ENCODE measurements around the gene SLC7A8. TPM values are rescaled to one million over a fixed set of nuclear protein-coding genes. Genes with fewer than 3 reads are reported as not detected.

SLC7A8 gene
- total RNA-seq, 3 donors from 2014 or later = 0.81 to 1.5 (median 1.4) TPM

GRCh38 chr14:23099212-23099861, 84.1 kb downstream of the SLC7A8 start:
- no peaks in the 10 kb centered on the region for H3K9me3 Mint-ChIP-seq

GRCh38 chr14:23097786-23098185, 85.7 kb downstream of the SLC7A8 start:
- Mint-ChIP-seq H3K9me3 (no peaks in the 10 kb centered on the region), H3K4me3 (no peak overlapping the region), H3K4me1 (ENCODE audit: low read depth) (peaks cover 33% of the 10 kb centered on the region), H3K36me3 (ENCODE audit: insufficient read depth) (peaks cover 18% of the 10 kb centered on the region), H3K27me3 (ENCODE audit: low read depth) (no peaks in the 10 kb centered on the region)
- ATAC-seq (no peak), DNase-seq (no peak)

More at GRCh38 chr14:23099212-23099861, 84.1 kb downstream of the SLC7A8 start:
- Mint-ChIP-seq H3K4me1 (ENCODE audit: low read depth) (peaks cover 24% of the 10 kb centered on the region), H3K36me3 (ENCODE audit: insufficient read depth) (peaks cover 14% of the 10 kb centered on the region), H3K27me3 (ENCODE audit: low read depth) (no peaks in the 10 kb centered on the region), H3K4me3 (no peak overlapping the region)
- ATAC-seq (no peak), DNase-seq (no peak)

GRCh38 chr14:23095196-23096108, 88.0 kb downstream of the SLC7A8 start, which contains the start of gene C14orf119:
C14orf119 (plus strand) TSS chr14:23095505; CDS start chr14:23097659, 2,154 bp downstream.
- Mint-ChIP-seq H3K4me3 (no peak within 1 kb of the TSS), H3K27me3 (ENCODE audit: low read depth) (no peaks in the 10 kb centered on the region), H3K36me3 (ENCODE audit: insufficient read depth) (peaks cover 25% of the 10 kb centered on the region), H3K9me3 (no peaks in the 10 kb centered on the region), H3K4me1 (ENCODE audit: low read depth) (peaks cover 47% of the 10 kb centered on the region)
- peak; percentile 88 to 91 for ATAC-seq
- peak; percentile 99 for DNase-seq

GRCh38 chr14:23094666-23095195, 88.7 kb downstream of the SLC7A8 start, which contains the start of gene ACIN1:
ACIN1 (minus strand) TSS chr14:23095136; CDS start chr14:23095112, 24 bp downstream.
- H3K36me3 Mint-ChIP-seq (ENCODE audit: insufficient read depth) = peaks cover 32% of the 10 kb centered on the region
- DNase-seq (peak; percentile 62), ATAC-seq (peak; percentile 51 to 55)
- H3K9me3 Mint-ChIP-seq = no peaks in the 10 kb centered on the region
- H3K27me3 Mint-ChIP-seq (ENCODE audit: low read depth) = no peaks in the 10 kb centered on the region
- H3K4me1 Mint-ChIP-seq (ENCODE audit: low read depth) = peaks cover 51% of the 10 kb centered on the region
- H3K4me3 Mint-ChIP-seq = no peak within 1 kb of the TSS

GRCh38 chr14:23093991-23094665, 89.3 kb downstream of the SLC7A8 start:
- DNase-seq (no peak), ATAC-seq (no peak)
- peaks cover 52% of the 10 kb centered on the region for H3K4me1 Mint-ChIP-seq (ENCODE audit: low read depth)
- H3K9me3 Mint-ChIP-seq = no peaks in the 10 kb centered on the region
- no peak overlapping the region for H3K4me3 Mint-ChIP-seq
- peaks cover 35% of the 10 kb centered on the region for H3K36me3 Mint-ChIP-seq (ENCODE audit: insufficient read depth)
- no peaks in the 10 kb centered on the region for H3K27me3 Mint-ChIP-seq (ENCODE audit: low read depth)

GRCh38 chr14:23093526-23093925, 89.9 kb downstream of the SLC7A8 start:
- Mint-ChIP-seq H3K9me3 (no peaks in the 10 kb centered on the region), H3K36me3 (ENCODE audit: insufficient read depth) (peaks cover 33% of the 10 kb centered on the region), H3K27me3 (ENCODE audit: low read depth) (no peaks in the 10 kb centered on the region), H3K4me1 (ENCODE audit: low read depth) (peaks cover 52% of the 10 kb centered on the region), H3K4me3 (no peak overlapping the region)
- ATAC-seq (no peak), DNase-seq (no peak)

- Mint-ChIP-seq H3K4me3 (no peak overlapping the region), H3K9me3 (no peaks in the 10 kb centered on the region), H3K36me3 (ENCODE audit: insufficient read depth) (peaks cover 32% of the 10 kb centered on the region)
Observed at GRCh38 chr14:23093104-23093503, 90.4 kb downstream of the SLC7A8 start.

GRCh38 chr14:23091294-23092225, 91.9 kb downstream of the SLC7A8 start:
- no peak for DNase-seq
- H3K9me3 Mint-ChIP-seq = no peaks in the 10 kb centered on the region
- peaks cover 36% of the 10 kb centered on the region for H3K36me3 Mint-ChIP-seq (ENCODE audit: insufficient read depth)
- ATAC-seq = no peak
- H3K4me1 Mint-ChIP-seq (ENCODE audit: low read depth) = peaks cover 48% of the 10 kb centered on the region
- H3K4me3 Mint-ChIP-seq = no peak overlapping the region
- no peaks in the 10 kb centered on the region for H3K27me3 Mint-ChIP-seq (ENCODE audit: low read depth)

More at GRCh38 chr14:23093104-23093503, 90.4 kb downstream of the SLC7A8 start:
- peaks cover 51% of the 10 kb centered on the region for H3K4me1 Mint-ChIP-seq (ENCODE audit: low read depth)
- no peak for ATAC-seq
- DNase-seq = no peak
- no peaks in the 10 kb centered on the region for H3K27me3 Mint-ChIP-seq (ENCODE audit: low read depth)

GRCh38 chr14:23090254-23090636, 93.2 kb downstream of the SLC7A8 start:
- peaks cover 57% of the 10 kb centered on the region for H3K4me1 Mint-ChIP-seq (ENCODE audit: low read depth)
- no peak overlapping the region for H3K4me3 Mint-ChIP-seq
- H3K36me3 Mint-ChIP-seq (ENCODE audit: insufficient read depth) = peaks cover 45% of the 10 kb centered on the region
- H3K9me3 Mint-ChIP-seq = no peaks in the 10 kb centered on the region
- ATAC-seq (no peak), DNase-seq (no peak)
- no peaks in the 10 kb centered on the region for H3K27me3 Mint-ChIP-seq (ENCODE audit: low read depth)

GRCh38 chr14:23089498-23090253, 93.8 kb downstream of the SLC7A8 start:
- H3K36me3 Mint-ChIP-seq (ENCODE audit: insufficient read depth) = peaks cover 47% of the 10 kb centered on the region
- DNase-seq = no peak
- peaks cover 63% of the 10 kb centered on the region for H3K4me1 Mint-ChIP-seq (ENCODE audit: low read depth)

GRCh38 chr14:23086565-23086964, 96.9 kb downstream of the SLC7A8 start:
- Mint-ChIP-seq H3K9me3 (no peaks in the 10 kb centered on the region), H3K36me3 (ENCODE audit: insufficient read depth) (peaks cover 41% of the 10 kb centered on the region), H3K4me3 (no peak overlapping the region), H3K4me1 (ENCODE audit: low read depth) (peaks cover 44% of the 10 kb centered on the region), H3K27me3 (ENCODE audit: low read depth) (no peaks in the 10 kb centered on the region)
- DNase-seq (no peak), ATAC-seq (no peak)

More at GRCh38 chr14:23089498-23090253, 93.8 kb downstream of the SLC7A8 start:
- H3K9me3 Mint-ChIP-seq = no peaks in the 10 kb centered on the region
- H3K27me3 Mint-ChIP-seq (ENCODE audit: low read depth) = no peaks in the 10 kb centered on the region
- ATAC-seq = no peak
- H3K4me3 Mint-ChIP-seq = no peak overlapping the region

GRCh38 chr14:23085458-23085857, 98.0 kb downstream of the SLC7A8 start:
- no peak for DNase-seq
- Mint-ChIP-seq H3K4me1 (ENCODE audit: low read depth) (peaks cover 45% of the 10 kb centered on the region), H3K36me3 (ENCODE audit: insufficient read depth) (peaks cover 47% of the 10 kb centered on the region), H3K9me3 (no peaks in the 10 kb centered on the region), H3K27me3 (ENCODE audit: low read depth) (no peaks in the 10 kb centered on the region), H3K4me3 (peak overlapping the region; percentile 6)
- ATAC-seq = peak; percentile 83 to 90

Measured in activated T-cell treated with anti-CD3 and anti-CD28 coated beads, Interleukin-2, amount 50 U/mL, for 4 hours (primary cell).